Measurements from ENCODE around the gene PTPRH. TPM values are rescaled to one million over a fixed set of nuclear protein-coding genes. Genes with fewer than 3 reads are reported as not detected.

The PTPRH gene
- total and polyA plus RNA-seq, 9 of the 15 experiments (the other 6 are each of a cell fraction or from before 2014, with no cell fraction given), result 0.87 to 34.3 (median 22.7) TPM

- TF ChIP-seq ESRRA (IDR thresholded peaks at IDR 0.05; ENCODE audit: borderline replicate concordance, low read depth) (0 out of 2 replicates have a peak, but pooled peaks have one; percentile 12), CEBPB (tag; IDR thresholded peaks at IDR 0.05) (no peak), EP300 (IDR thresholded peaks at IDR 0.05; ENCODE audit: low read length) (no peak), SPI1 (IDR thresholded peaks at IDR 0.05; ENCODE audit: borderline replicate concordance, low read depth, low read length) (peak; percentile 76; the same call in 1 of the 2 replicates), CREBBP (IDR thresholded peaks at IDR 0.05; ENCODE audit: low read depth, low read length) (no peak), RBM22 (IDR thresholded peaks at IDR 0.05; ENCODE audit: low read depth, low read length, poor library complexity, severe bottlenecking) (no peak), ZNF764 (CRISPR knock-in tag; IDR thresholded peaks at IDR 0.05; ENCODE audit: low read depth) (no peak), KHSRP (IDR thresholded peaks at IDR 0.05) (no peak), RHOXF2B (CRISPR knock-in tag; conservative IDR thresholded peaks at IDR 0.05) (no peak), SOX6 (IDR thresholded peaks at IDR 0.05) (no peak), EHMT2 (IDR thresholded peaks at IDR 0.05) (no peak), ZNF583 (CRISPR knock-in tag; IDR thresholded peaks at IDR 0.05) (no peak), ZNF395 (CRISPR knock-in tag; IDR thresholded peaks at IDR 0.05) (no peak), FOXA1 (IDR thresholded peaks at IDR 0.05; ENCODE audit: borderline replicate concordance) (no peak), ZNF507 (tag; conservative IDR thresholded peaks at IDR 0.05) (no peak), SNRNP70 (optimal IDR thresholded peaks at IDR 0.05; ENCODE audit: low read depth, low read length) (no peak), ZBTB8A (IDR thresholded peaks at IDR 0.05; ENCODE audit: partially characterized antibody) (no peak), CTCF (IDR thresholded peaks at IDR 0.05 in 2 of 3, conservative IDR thresholded peaks at IDR 0.05 in 1 of 3; ENCODE audit: insufficient read depth in 2 of 3, low read depth in 1 of 3, low read length in 3 of 3) (no peak), JUNB (CRISPR knock-in tag; conservative IDR thresholded peaks at IDR 0.05) (no peak), PTTG1 (tag; IDR thresholded peaks at IDR 0.05; ENCODE audit: low read depth) (no peak), CBFA2T3 (IDR thresholded peaks at IDR 0.05) (no peak), ZBTB43 (CRISPR knock-in tag; IDR thresholded peaks at IDR 0.05) (no peak)
- TF ChIP-seq, protein P1, sequence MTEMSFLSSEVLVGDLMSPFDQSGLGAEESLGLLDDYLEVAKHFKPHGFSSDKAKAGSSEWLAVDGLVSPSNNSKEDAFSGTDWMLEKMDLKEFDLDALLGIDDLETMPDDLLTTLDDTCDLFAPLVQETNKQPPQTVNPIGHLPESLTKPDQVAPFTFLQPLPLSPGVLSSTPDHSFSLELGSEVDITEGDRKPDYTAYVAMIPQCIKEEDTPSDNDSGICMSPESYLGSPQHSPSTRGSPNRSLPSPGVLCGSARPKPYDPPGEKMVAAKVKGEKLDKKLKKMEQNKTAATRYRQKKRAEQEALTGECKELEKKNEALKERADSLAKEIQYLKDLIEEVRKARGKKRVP (CRISPR knock-in tag; IDR thresholded peaks at IDR 0.05), result no peak
- TF ChIP-seq, protein P2, sequence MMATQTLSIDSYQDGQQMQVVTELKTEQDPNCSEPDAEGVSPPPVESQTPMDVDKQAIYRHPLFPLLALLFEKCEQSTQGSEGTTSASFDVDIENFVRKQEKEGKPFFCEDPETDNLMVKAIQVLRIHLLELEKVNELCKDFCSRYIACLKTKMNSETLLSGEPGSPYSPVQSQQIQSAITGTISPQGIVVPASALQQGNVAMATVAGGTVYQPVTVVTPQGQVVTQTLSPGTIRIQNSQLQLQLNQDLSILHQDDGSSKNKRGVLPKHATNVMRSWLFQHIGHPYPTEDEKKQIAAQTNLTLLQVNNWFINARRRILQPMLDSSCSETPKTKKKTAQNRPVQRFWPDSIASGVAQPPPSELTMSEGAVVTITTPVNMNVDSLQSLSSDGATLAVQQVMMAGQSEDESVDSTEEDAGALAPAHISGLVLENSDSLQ (IDR thresholded peaks at IDR 0.05), result peak; percentile 81
Measured at GRCh38 chr19:55156202-55157063, 52.9 kb downstream of the PTPRH start (continued).

Data from K562 (cell line).